Pancreas (tissue), 10 donors: ENCODE results near the gene FOLR1. TPM values are rescaled to one million over a fixed set of nuclear protein-coding genes. Genes with fewer than 3 reads are reported as not detected.
A peak's percentile ranks its signal among the peaks of the same experiment; 100 is the strongest.

Experiments
- ATAC-seq, 4 donors: fragments of 200-7000 bp; cut with Tn5 transposase; one replicate each; pipeline versions ENCODE4 v1.8.0 to v1.9.1; 2020; ENCODE audit warnings: mild to moderate bottlenecking in 4 of 4, moderate library complexity in 4 of 4
- DNase-seq, 6 donors: peaks; one replicate each; pipeline ENCODE4 v3.0.0-alpha.2; 2020
- FAIRE-seq: peaks from 2 replicates; lab custom pipeline; 2012; peaks lifted over from hg19 to GRCh38; lab: Jason Lieb, UNC
- H3K27ac ChIP-seq, 4 donors: fragments of 200-600 bp; sonication (generic); 1 replicate in 3 of 4; 2 replicates in 1 of 4; pipeline versions ENCODE4 v1.5.0 to v1.8.0; 2020
- H3K27me3 ChIP-seq, 4 donors: fragments of 200-600 bp; one replicate each; pipeline ENCODE4 v1.8.0; 2021
- H3K36me3 ChIP-seq, 3 donors: fragments of 200-600 bp; sonication (generic) in 1 of 3; one replicate each; pipeline versions ENCODE4 v1.5.0 to v1.8.0; 2020 to 2021
- H3K4me1 ChIP-seq, 3 donors: fragments of 200-600 bp; one replicate each; pipeline ENCODE4 v1.8.0; 2021
- H3K4me3 ChIP-seq, 4 donors: fragments of 200-600 bp; sonication (generic) in 2 of 4; one replicate each; pipeline versions ENCODE4 v1.5.0 to v1.8.0; 2020 to 2021
- H3K9me3 ChIP-seq, 4 donors: fragments of 200-600 bp; one replicate each; pipeline ENCODE4 v1.8.0; 2021
- WGBS, 2 donors: extraction: QIAGEN DNeasy Blood & Tissue Kit; methylation state at CpG; one replicate each; pipeline ENCODE4 v1.1.7; 2013; 5-methylcytosine and 5-hydroxymethylcytosine counted together
- intact Hi-C, 3 donors: fragments of 100-400 bp; cut with DNase I; formaldehyde crosslinking; loops; one replicate each; pipeline versions ENCODE4 v1.11.1 to v1.14.2; 2022
- polyA plus RNA-seq, 2 donors: library from polyadenylated mRNA; stranded (reverse); fragments of 200-250 nt; gene quantifications; one replicate each; pipeline ENCODE4 v1.2.3, GENCODE V29; 2013
- total RNA-seq, 6 donors: library from RNA; stranded (reverse); fragmentation: NEBNext Ultra II Directional in 4 of 6; extraction: Animal tissue kit (Norgen Biotek cat#: 25700) in 4 of 6; gene quantifications; one replicate each; pipeline versions ENCODE4 v1.2.1 to v1.2.4, GENCODE V29; 2021 to 2023
- TF ChIP-seq, protein P1 (sequence below), 4 donors: fragments of 200-600 bp; sonication (generic) in 3 of 4; IDR thresholded peaks; one replicate each; pipeline versions ENCODE4 v1.5.0 to v1.8.0; 2021; ENCODE audit warnings: antibody characterized with exemption in 4 of 4
- donor health status: healthy with polysubstance abuse.
- donor health status: DM: no; HTN: no; CAD: no; lungs with moderate emphysema.
- donor health status: DM: no; HTN: no; CAD: no.
- donor health status: control.
- donor health status: control.
- donor health status: Bipolar disorder and iron deficiency.
- donor health status: DM: yes; HTN: yes; CAD: no.
- donor health status: DM: no; HTN: no; CAD: no.
- donor health status: DM: no; HTN: no; CAD: no.
- donor health status: DM: yes; HTN: yes; CAD: no.

Gene FOLR1
- total and polyA plus RNA-seq, 8 donors = 1.2 to 8.3 (median 4.5) TPM

DNA sequence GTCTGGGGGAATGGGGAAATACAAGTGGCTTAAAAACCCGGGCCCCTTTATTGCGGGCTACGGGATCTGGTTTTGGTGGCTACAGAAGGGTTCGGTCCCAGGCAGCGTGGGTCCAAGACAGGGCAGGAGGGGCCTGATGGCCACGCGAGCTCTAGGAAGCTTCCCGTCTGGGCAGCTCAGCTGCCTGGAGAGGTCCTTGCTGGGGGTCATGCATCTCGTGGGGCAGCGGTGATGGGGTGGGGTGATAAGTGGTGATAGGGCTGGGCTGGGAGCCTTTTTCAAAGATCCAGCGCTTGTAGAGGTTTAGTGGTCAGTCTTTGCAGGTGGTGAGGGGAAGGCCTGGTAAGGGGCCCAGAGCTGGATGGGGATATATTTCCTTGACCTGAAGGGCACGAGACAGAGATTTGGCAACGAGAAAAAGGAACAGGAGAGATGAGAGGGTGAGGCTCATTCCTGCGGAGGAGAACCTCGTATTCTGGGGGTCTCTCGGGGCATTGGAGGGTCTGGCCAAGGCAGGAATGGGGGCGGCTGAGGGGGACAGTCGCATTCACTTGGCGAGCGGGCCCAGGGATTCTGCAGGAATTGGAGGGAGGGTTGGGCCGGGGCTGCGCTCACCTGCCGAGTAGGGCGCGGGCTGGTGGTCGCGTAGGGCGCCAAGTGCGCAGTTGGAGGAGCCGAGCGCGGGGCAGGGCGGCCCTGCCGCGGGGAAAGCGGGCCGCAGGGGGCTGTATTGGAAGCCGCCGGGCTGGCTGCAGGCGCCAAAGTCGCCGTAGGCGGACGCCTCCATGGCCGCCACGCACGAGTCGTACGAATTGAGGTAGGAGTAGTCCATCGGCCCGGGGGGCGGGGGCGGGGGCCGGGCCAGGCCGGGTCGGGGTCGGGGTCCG, 51.5 kb downstream of the FOLR1 start:
- Histone ChIP-seq H3K27me3 (peaks cover 0 to 12% (median 2%) of the 10 kb centered on the region in 4 donors), H3K4me1 (peaks cover 0 to 14% (median 9%) of the 10 kb centered on the region in 3 donors), H3K36me3 (no peaks in the 10 kb centered on the region), H3K27ac (no peak overlapping the region), H3K9me3 (no peaks in the 10 kb centered on the region), H3K4me3 (no peak overlapping the region)
- 29 to 32% methylated on average over 53 to 58 of the region's 58 CpGs for WGBS, 2 donors
- TF ChIP-seq, protein P1, sequence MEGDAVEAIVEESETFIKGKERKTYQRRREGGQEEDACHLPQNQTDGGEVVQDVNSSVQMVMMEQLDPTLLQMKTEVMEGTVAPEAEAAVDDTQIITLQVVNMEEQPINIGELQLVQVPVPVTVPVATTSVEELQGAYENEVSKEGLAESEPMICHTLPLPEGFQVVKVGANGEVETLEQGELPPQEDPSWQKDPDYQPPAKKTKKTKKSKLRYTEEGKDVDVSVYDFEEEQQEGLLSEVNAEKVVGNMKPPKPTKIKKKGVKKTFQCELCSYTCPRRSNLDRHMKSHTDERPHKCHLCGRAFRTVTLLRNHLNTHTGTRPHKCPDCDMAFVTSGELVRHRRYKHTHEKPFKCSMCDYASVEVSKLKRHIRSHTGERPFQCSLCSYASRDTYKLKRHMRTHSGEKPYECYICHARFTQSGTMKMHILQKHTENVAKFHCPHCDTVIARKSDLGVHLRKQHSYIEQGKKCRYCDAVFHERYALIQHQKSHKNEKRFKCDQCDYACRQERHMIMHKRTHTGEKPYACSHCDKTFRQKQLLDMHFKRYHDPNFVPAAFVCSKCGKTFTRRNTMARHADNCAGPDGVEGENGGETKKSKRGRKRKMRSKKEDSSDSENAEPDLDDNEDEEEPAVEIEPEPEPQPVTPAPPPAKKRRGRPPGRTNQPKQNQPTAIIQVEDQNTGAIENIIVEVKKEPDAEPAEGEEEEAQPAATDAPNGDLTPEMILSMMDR (IDR thresholded peaks at IDR 0.05) = no peak
- DNase-seq (peak in 2 of 6 donors; percentile 16 to 33), ATAC-seq (no peak), FAIRE-seq (no peak)
- intact Hi-C loops = no loop called here

DNA sequence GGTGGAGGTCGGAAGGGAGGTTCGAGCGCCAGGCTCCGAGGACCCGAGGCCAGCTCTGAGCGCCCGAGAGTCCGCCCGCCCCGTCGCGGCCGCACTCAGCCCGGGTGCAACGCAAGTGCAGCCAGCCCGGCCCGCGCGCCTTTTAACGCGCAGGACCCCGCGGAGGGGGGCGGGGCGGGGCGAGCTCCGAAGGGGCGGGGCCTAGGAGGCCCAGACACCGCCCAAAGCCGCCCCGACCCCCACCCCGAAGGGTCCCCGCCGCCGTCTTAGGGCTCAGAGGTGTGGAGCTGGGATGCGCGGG, 52.1 kb downstream of the FOLR1 start, which contains the start of gene PHOX2A:
TSS of gene PHOX2A (minus strand) at position 117 of the 301 bp plus-strand sequence. CDS start 172 bp downstream, outside the sequence.
- H3K4me1 ChIP-seq = peaks cover 0 to 13% (median 9%) of the 10 kb centered on the region in 3 donors
- no peak within 1 kb of the TSS for H3K4me3 ChIP-seq
- no peak within 1 kb of the TSS for H3K27ac ChIP-seq
- peak in 2 of 6 donors; percentile 27 to 58 for DNase-seq
- intact Hi-C loops = no loop called here
- TF ChIP-seq, protein P1 (IDR thresholded peaks at IDR 0.05) = no peak
- ATAC-seq = no peak
- FAIRE-seq = no peak
- WGBS, 2 donors = 0 to 4% methylated on average over 20 to 37 of the region's 37 CpGs
- H3K9me3 ChIP-seq = no peaks in the 10 kb centered on the region
- peaks cover 0 to 12% (median 2%) of the 10 kb centered on the region in 4 donors for H3K27me3 ChIP-seq
- no peaks in the 10 kb centered on the region for H3K36me3 ChIP-seq

- TF ChIP-seq, protein P1 (IDR thresholded peaks at IDR 0.05) = no peak
- Histone ChIP-seq H3K4me3 (no peak overlapping the region), H3K36me3 (no peaks in the 10 kb centered on the region), H3K9me3 (no peaks in the 10 kb centered on the region), H3K27ac (no peak overlapping the region), H3K27me3 (peaks cover 0 to 12% (median 2%) of the 10 kb centered on the region in 4 donors), H3K4me1 (peaks cover 0 to 9% (median 8%) of the 10 kb centered on the region in 3 donors)
- DNase-seq (peak in 2 of 6 donors; percentile 20 to 59), FAIRE-seq (no peak), ATAC-seq (no peak)
- WGBS, 2 donors = 11 to 13% methylated on average over 44 to 46 of the region's 46 CpGs
- intact Hi-C loops = no loop called here
Observed at GRCh38 chr11:72244361-72245262, 52.7 kb downstream of the FOLR1 start.

GRCh38 chr11:72245263-72245816, 53.4 kb downstream of the FOLR1 start:
- H3K27me3 ChIP-seq = peaks cover 0 to 12% (median 2%) of the 10 kb centered on the region in 4 donors
- DNase-seq (peak in 1 of 6 donors; percentile 32), FAIRE-seq (no peak), ATAC-seq (no peak)
- intact Hi-C loops = no loop called here
- no peaks in the 10 kb centered on the region for H3K36me3 ChIP-seq
- 16 to 19% methylated on average over 19 of the region's 19 CpGs for WGBS, 2 donors
- no peaks in the 10 kb centered on the region for H3K9me3 ChIP-seq
- H3K27ac ChIP-seq = no peak overlapping the region
- no peak overlapping the region for H3K4me3 ChIP-seq
- TF ChIP-seq, protein P1 (IDR thresholded peaks at IDR 0.05) = no peak
- peaks cover 0 to 4% (median 3%) of the 10 kb centered on the region in 3 donors for H3K4me1 ChIP-seq

Other genes with a start within 250 kb of the FOLR1 start
- gene IL18BP, start 193.2 kb upstream of the FOLR1 start, total RNA-seq = 1 to 10 TPM; 2.3 to 5.2 (median 3.4) TPM
- gene IL18BP, start 193.2 kb upstream of the FOLR1 start, polyA plus RNA-seq = 1 to 10 TPM; 6.5 to 7.8 TPM
- gene NUMA1, start 111.6 kb upstream of the FOLR1 start, total RNA-seq = 100 to 1,000 TPM in 1 of 6 donors, 10 to 100 TPM in 5; 68.8 to 138 (median 96.9) TPM
- 100 to 1,000 TPM; 185 to 216 TPM for gene NUMA1, start 111.6 kb upstream of the FOLR1 start, polyA plus RNA-seq
- gene LRRC51, start 111.3 kb upstream of the FOLR1 start, total RNA-seq = 1 to 10 TPM; 3.2 to 8.3 (median 4.9) TPM
- gene LRRC51, start 111.3 kb upstream of the FOLR1 start, polyA plus RNA-seq = 1 to 10 TPM; 2.9 to 9.4 TPM
- 10 to 100 TPM; 24.9 to 42.5 (median 34.7) TPM for gene LAMTOR1, start 88.8 kb upstream of the FOLR1 start, total RNA-seq
- gene LAMTOR1, start 88.8 kb upstream of the FOLR1 start, polyA plus RNA-seq = 10 to 100 TPM; 34.8 to 71.8 TPM
- not detected for gene TOMT, start 86.2 kb upstream of the FOLR1 start, total RNA-seq
- gene TOMT, start 86.2 kb upstream of the FOLR1 start, polyA plus RNA-seq = not detected
- 10 to 100 TPM in 5 of 6 donors, 1 to 10 TPM in 1; 6.7 to 19.8 (median 13.5) TPM for gene ANAPC15, start 79.4 kb upstream of the FOLR1 start, total RNA-seq
- gene ANAPC15, start 79.4 kb upstream of the FOLR1 start, polyA plus RNA-seq = 10 to 100 TPM; 32.7 to 35.0 TPM
- gene FOLR3, start 56.4 kb upstream of the FOLR1 start, total RNA-seq = under 1 TPM in 1 of 6 donors, not detected in 5; 0.40 TPM
- not detected for gene FOLR3, start 56.4 kb upstream of the FOLR1 start, polyA plus RNA-seq
- 1 to 10 TPM in 4 of 6 donors, under 1 TPM in 2; 0.51 to 9.2 (median 4.7) TPM for gene FOLR2, start 24.7 kb downstream of the FOLR1 start, total RNA-seq
- gene FOLR2, start 24.7 kb downstream of the FOLR1 start, polyA plus RNA-seq = 1 to 10 TPM; 1.3 to 2.4 TPM
- 10 to 100 TPM; 46.3 to 94.7 (median 56.8) TPM for gene INPPL1, start 32.6 kb downstream of the FOLR1 start, total RNA-seq
- 100 to 1,000 TPM in 1 of 2 donors, 10 to 100 TPM in 1; 78.4 to 131 TPM for gene INPPL1, start 32.6 kb downstream of the FOLR1 start, polyA plus RNA-seq
- under 1 TPM in 1 of 6 donors, not detected in 5; 0.35 TPM for gene PHOX2A, start 52.0 kb downstream of the FOLR1 start, total RNA-seq
- under 1 TPM in 1 of 2 donors, not detected in 1; 0.61 TPM for gene PHOX2A, start 52.0 kb downstream of the FOLR1 start, polyA plus RNA-seq
- 10 to 100 TPM; 10.7 to 19.3 (median 15.6) TPM for gene CLPB, start 242.4 kb downstream of the FOLR1 start, total RNA-seq
- 10 to 100 TPM in 1 of 2 donors, 1 to 10 TPM in 1; 5.1 to 10.3 TPM for gene CLPB, start 242.4 kb downstream of the FOLR1 start, polyA plus RNA-seq